Adrenal gland (tissue), 12 donors: ENCODE results near the gene NCKAP5. TPM values are rescaled to one million over a fixed set of nuclear protein-coding genes. Genes with fewer than 3 reads are reported as not detected.

Experiments used
- DNase-seq, 7 donors: peaks; one replicate each; pipeline ENCODE4 v3.0.0-alpha.2; 2019 to 2020
- H3K27ac ChIP-seq, 5 donors: fragments of 200-600 bp; sonication (generic) in 4 of 5; 1 replicate in 3 of 5; 2 replicates in 2 of 5; pipeline versions ENCODE4 v1.5.1 to v1.8.0; 2016 to 2020; ENCODE audit warnings: mild to moderate bottlenecking in 1 of 5
- H3K27me3 ChIP-seq: fragments of 200-600 bp; 2 replicates; pipeline ENCODE4 v1.8.0; 2021
- H3K36me3 ChIP-seq, 2 donors: fragments of 200-600 bp; replicated peaks in 1 of 2; 1 replicate in 1 of 2; 2 replicates in 1 of 2; pipeline versions ENCODE4 v1.5.1 to v1.8.0; 2018 to 2022
- H3K4me1 ChIP-seq, 2 donors: fragments of 200-600 bp; replicated peaks in 1 of 2; 1 replicate in 1 of 2; 2 replicates in 1 of 2; pipeline versions ENCODE4 v1.5.1 to v1.8.0; 2018 to 2021
- H3K4me3 ChIP-seq, 4 donors: fragments of 200-600 bp; sonication (generic) in 3 of 4; one replicate each; pipeline ENCODE4 v1.5.1; 2016 to 2018
- H3K9me3 ChIP-seq, 3 donors: fragments of 200-600 bp; sonication (generic) in 1 of 3; replicated peaks in 1 of 3; 1 replicate in 2 of 3; 2 replicates in 1 of 3; pipeline versions ENCODE4 v1.5.1 to v1.8.0; 2016 to 2021
- POLR2A ChIP-seq, 2 donors: fragments of 450-650 bp; IDR thresholded peaks; one replicate each; pipeline ENCODE4 v1.6.1; 2017; ENCODE audit warnings: antibody characterized with exemption in 2 of 2, mild to moderate bottlenecking in 2 of 2, moderate library complexity in 1 of 2
- WGBS, 4 donors: extraction: QIAGEN DNeasy Blood & Tissue Kit in 2 of 4; methylation state at CpG; one replicate each; pipeline versions ENCODE4 v1.1.5 to v1.1.7; 2013 to 2017; 5-methylcytosine and 5-hydroxymethylcytosine counted together
- intact Hi-C, 2 donors: fragments of 100-400 bp; cut with DNase I; formaldehyde crosslinking; loops; one replicate each; pipeline versions ENCODE4 v1.14.1 to v1.15.0; 2022 to 2023
- polyA plus RNA-seq, 3 donors: library from polyadenylated mRNA; stranded (reverse); fragments of 200-250 nt in 2 of 3; fragments of 350-450 nt in 1 of 3; fragmentation: Illumina TruSeq in 1 of 3; extraction: RNeasy Lipid Tissue Mini Kit (QIAGEN cat#74804) in 1 of 3; gene quantifications; one replicate each; pipeline ENCODE4 v1.2.3, GENCODE V29; 2013 to 2014
- total RNA-seq, 9 donors: library from RNA; depleted of rRNA in 4 of 9; stranded (reverse); fragments of >200 nt in 4 of 9; fragments of 120-200 nt in 1 of 9; fragmentation: NEBNext Ultra II Directional in 1 of 9; extraction: Animal tissue kit (Norgen Biotek cat#: 25700) in 1 of 9; gene quantifications; one replicate each; pipeline versions ENCODE4 v1.1.0 to v1.2.4, GENCODE V29; 2013 to 2023
- TF ChIP-seq, protein P1 (sequence below), 6 experiments: fragments of 450-650 bp in 4 of 6; fragments of 200-600 bp in 2 of 6; sonication (generic) in 1 of 6; IDR thresholded peaks; 1 replicate in 5 of 6; 2 replicates in 1 of 6; pipeline versions ENCODE4 v1.5.1 to v1.8.0; 2016 to 2021; ENCODE audit warnings: antibody characterized with exemption in 6 of 6, mild to moderate bottlenecking in 2 of 6, moderate library complexity in 1 of 6
- donor health status: healthy with polysubstance abuse.
- donor health status: Bipolar disorder and iron deficiency.
- donor health status: DM: yes; HTN: yes; CAD: no.
- donor health status: DM: no; HTN: no; CAD: no.
- donor health status: DM: no; HTN: no; CAD: no.
- donor health status: DM: yes; HTN: yes; CAD: no.

The NCKAP5 gene
- total and polyA plus RNA-seq, 12 donors = 0.06 to 3.1 (median 1.1) TPM

DNA sequence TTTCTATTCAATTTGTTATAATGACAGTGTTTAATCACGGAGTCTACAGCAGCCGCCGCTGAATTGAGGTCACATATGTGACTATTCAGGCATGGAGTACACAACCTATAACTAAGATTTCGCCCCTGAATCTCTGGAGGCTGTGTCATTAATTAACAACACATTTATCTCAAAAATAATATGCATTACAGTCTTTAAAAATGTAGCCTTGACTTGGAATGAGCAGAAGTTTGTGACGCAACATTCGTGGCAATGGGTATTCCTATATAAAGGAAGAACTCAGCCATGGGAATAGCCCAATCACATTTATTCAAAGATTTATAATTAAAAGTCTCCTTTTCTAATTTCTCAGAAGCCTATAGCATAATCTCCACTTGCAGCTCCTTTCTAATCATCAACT, 837.7 kb downstream of the NCKAP5 start:
- TF ChIP-seq, protein P1, sequence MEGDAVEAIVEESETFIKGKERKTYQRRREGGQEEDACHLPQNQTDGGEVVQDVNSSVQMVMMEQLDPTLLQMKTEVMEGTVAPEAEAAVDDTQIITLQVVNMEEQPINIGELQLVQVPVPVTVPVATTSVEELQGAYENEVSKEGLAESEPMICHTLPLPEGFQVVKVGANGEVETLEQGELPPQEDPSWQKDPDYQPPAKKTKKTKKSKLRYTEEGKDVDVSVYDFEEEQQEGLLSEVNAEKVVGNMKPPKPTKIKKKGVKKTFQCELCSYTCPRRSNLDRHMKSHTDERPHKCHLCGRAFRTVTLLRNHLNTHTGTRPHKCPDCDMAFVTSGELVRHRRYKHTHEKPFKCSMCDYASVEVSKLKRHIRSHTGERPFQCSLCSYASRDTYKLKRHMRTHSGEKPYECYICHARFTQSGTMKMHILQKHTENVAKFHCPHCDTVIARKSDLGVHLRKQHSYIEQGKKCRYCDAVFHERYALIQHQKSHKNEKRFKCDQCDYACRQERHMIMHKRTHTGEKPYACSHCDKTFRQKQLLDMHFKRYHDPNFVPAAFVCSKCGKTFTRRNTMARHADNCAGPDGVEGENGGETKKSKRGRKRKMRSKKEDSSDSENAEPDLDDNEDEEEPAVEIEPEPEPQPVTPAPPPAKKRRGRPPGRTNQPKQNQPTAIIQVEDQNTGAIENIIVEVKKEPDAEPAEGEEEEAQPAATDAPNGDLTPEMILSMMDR (IDR thresholded peaks at IDR 0.05) = no peak
- TF ChIP-seq POLR2A (IDR thresholded peaks at IDR 0.05) = no peak

DNA sequence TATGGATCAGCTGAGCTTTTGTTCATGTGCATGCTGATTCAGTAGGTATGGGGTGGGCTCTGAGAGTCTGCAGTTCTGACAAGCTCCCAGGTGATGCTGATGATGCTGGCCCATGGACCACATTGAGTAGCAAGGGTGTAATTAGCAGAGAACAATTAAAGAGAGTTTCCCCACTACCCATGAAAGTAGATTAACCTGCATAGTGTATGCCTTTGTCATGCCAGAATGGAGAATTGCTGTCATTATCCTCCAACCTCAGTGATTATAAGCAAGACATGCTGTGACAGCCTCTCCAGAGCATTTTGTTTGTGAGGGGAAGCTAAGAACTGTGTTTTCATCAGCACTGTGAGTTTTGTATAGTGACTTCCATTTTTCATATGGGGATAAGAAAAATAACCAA, 838.7 kb downstream of the NCKAP5 start:
- H3K27me3 ChIP-seq = no peaks in the 10 kb centered on the region
- no peak overlapping the region for H3K4me3 ChIP-seq
- H3K36me3 ChIP-seq = no peaks in the 10 kb centered on the region
- no peaks in the 10 kb centered on the region for H3K9me3 ChIP-seq
- no peaks in the 10 kb centered on the region for H3K4me1 ChIP-seq
- no peak for DNase-seq
- TF ChIP-seq, protein P1 (IDR thresholded peaks at IDR 0.05) = no peak
- TF ChIP-seq POLR2A (IDR thresholded peaks at IDR 0.05) = no peak
- intact Hi-C loops = no loop called here
- no peak overlapping the region for H3K27ac ChIP-seq

More for the DNA sequence above, 837.7 kb downstream of the NCKAP5 start:
- H3K9me3 ChIP-seq = no peaks in the 10 kb centered on the region
- H3K27ac ChIP-seq = no peak overlapping the region
- H3K4me1 ChIP-seq = no peaks in the 10 kb centered on the region
- WGBS, 4 donors = 81 to 86% (median 85%) methylated on average over 6 of the region's 6 CpGs
- no peak for DNase-seq
- no peaks in the 10 kb centered on the region for H3K36me3 ChIP-seq
- intact Hi-C loops = no loop called here
- H3K27me3 ChIP-seq = no peaks in the 10 kb centered on the region
- H3K4me3 ChIP-seq = no peak overlapping the region

DNA sequence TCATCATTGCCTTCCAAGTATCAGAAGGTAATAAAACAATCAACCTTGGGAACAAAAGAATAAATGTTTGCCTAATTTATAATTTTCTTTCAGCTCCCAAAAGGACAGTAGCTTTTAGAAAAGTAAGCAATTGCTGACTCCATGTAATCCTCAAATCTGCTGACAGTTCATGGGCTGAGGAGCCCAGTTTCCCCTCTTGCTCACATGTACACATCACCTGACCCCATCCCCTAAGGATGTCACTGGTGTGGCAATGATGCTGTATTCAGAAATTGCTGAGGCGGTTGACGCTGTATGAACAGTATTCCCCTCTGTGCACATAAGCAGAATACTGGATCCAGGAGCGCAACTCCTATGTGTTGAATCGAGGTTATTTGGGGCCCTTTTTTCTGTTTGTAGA, 842.1 kb downstream of the NCKAP5 start:
- Histone ChIP-seq H3K36me3 (no peaks in the 10 kb centered on the region), H3K9me3 (no peaks in the 10 kb centered on the region), H3K27ac (no peak overlapping the region), H3K4me3 (no peak overlapping the region), H3K27me3 (no peaks in the 10 kb centered on the region), H3K4me1 (no peaks in the 10 kb centered on the region)
- TF ChIP-seq, protein P1 (IDR thresholded peaks at IDR 0.05) = no peak
- TF ChIP-seq POLR2A (IDR thresholded peaks at IDR 0.05) = no peak
- DNase-seq = no peak
- 87 to 92% (median 90%) methylated on average over 4 of the region's 4 CpGs for WGBS, 4 donors
- intact Hi-C loops = no loop called here

DNA sequence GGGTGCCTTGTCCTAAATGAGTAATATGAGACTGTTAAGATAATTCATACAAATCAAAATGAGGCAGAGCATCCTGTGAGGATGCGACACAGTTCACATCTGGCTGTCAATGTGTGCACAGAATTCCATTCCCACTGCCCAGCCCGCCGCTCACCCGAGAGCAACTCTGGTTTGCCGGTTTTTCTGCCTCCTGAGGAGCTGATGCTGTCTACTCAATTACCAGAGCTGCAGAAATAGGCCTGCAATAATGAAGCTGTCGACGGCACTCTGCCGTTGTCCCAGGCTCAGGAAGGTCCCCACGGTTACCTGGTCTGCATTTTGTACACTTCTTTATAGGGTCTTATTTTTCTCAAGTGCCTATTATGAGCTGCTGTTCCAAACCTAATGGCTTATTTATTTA, 842.5 kb downstream of the NCKAP5 start:
- H3K27ac ChIP-seq = no peak overlapping the region
- intact Hi-C loops = no loop called here
- WGBS, 4 donors = 72 to 80% (median 79%) methylated on average over 9 of the region's 9 CpGs
- no peak overlapping the region for H3K4me3 ChIP-seq
- no peak for DNase-seq
- no peaks in the 10 kb centered on the region for H3K27me3 ChIP-seq
- no peaks in the 10 kb centered on the region for H3K4me1 ChIP-seq
- no peaks in the 10 kb centered on the region for H3K36me3 ChIP-seq
- TF ChIP-seq POLR2A (IDR thresholded peaks at IDR 0.05) = no peak
- TF ChIP-seq, protein P1 (IDR thresholded peaks at IDR 0.05) = no peak
- no peaks in the 10 kb centered on the region for H3K9me3 ChIP-seq
